ENCODE measurements around the gene KCNC3.
A peak's percentile ranks its signal among the peaks of the same experiment; 100 is the strongest.
"Not testable (repeated sequence)": the region's sequence is repeated elsewhere in the genome, so short reads cannot be mapped to it uniquely, and the experiment has no call there.

KCNC3 gene

DNA sequence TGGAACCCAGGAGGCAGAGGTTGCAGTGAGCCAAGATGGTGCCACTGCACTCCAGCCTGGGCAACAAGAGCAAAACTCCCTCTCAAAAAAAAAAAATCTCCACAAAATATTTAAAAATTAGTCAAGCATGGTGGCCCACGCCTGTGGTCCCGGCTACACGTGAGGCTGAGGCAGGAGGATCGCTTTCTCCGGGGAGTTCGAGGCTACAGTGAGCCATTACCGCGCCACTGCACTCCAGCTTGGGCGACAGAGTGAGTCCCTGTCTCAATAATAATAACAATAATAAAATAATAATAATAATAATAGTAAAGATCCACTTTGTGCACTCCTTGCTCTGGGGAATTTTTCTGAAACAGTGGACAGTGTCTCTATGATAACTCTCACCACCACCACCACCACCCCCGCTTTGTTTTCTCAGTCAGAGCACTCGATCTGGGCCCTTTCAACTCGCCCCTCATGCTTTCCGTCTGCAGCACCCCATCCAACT lies 27.6 kb upstream of the KCNC3 start:
- no peak for DNase-seq (ENCODE audit: low read depth in 2 of 2, low spot score in 1 of 2)

DNA sequence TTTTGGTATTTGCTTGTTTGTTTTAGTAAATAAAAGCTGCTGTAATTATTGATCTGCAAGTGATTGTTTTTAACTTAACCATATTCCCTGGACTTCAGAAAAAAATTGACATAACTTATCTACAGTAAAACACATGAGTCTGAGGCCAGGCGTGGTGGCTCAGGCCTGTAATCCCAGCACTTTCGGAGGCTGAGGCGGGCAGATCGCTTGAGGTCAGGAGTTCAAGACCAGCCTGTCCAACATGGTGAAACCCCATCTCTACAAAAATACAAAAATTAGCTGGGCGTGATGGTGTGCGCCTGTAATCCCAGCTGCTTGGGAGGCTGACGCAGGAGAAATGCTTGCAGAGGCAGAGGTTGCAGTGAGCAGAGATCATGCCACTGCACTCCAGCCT lies 24.3 kb upstream of the KCNC3 start:
- DNase-seq (ENCODE audit: low read depth in 2 of 2, low spot score in 1 of 2): not testable (repeated sequence)

GRCh38 chr19:50352242-50352641 lies 23.1 kb upstream of the KCNC3 start:
- no peak for DNase-seq (ENCODE audit: low read depth in 2 of 2, low spot score in 1 of 2)

GRCh38 chr19:50349277-50350057 lies 20.3 kb upstream of the KCNC3 start:
- DNase-seq (ENCODE audit: low read depth in 2 of 2, low spot score in 1 of 2): no peak

DNA sequence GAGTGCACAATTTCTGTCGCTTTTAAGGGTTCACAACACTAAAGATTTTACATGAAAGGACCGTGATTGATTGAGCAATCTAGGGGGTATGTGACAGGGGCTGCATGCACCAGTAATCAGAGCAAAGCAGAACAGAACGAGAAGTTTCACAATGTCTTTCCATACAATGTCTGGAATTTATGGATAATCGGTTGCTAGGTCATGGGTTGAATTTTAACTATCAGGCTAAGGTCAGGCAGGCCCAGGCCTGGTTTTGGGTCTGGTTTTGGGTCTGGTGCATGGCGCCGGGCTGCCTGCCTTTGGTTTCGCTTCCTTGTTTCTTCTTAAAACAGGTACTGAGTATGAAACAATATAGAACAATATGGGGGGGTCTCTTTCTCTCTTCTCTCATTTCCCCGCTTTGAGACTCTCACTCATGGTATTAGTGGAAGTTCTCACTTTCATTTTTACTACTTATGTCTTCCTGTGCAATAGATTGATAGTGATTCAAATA lies 18.0 kb upstream of the KCNC3 start:
- DNase-seq (ENCODE audit: low read depth in 2 of 2, low spot score in 1 of 2): not testable (repeated sequence)

GRCh38 chr19:50344661-50345318 lies 15.6 kb upstream of the KCNC3 start:
- DNase-seq (ENCODE audit: low read depth in 2 of 2, low spot score in 1 of 2): no peak

DNA sequence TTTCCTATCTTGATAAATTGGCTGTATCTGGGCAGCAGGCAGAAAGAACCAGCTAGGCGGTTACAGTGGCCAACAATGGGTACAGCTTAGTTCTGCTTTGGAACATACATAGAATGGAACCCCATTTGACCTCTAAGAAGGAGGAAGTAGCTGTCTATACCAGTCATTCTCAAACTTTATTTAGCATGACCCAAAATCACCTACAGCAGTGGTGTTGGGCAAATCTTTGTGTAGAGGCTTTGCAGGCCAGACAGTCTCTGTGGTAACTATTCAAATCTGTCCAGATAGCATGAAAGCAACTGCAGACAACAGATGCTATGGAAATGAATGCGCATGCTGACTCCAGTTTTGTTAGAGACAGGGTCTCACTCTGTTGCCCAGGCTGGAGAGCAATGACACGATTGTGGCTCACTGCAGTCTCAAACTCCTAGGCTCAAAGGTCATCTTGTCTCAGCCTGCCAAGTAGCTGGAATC lies 12.0 kb upstream of the KCNC3 start:
- DNase-seq (ENCODE audit: low read depth in 2 of 2, low spot score in 1 of 2): no peak

DNA sequence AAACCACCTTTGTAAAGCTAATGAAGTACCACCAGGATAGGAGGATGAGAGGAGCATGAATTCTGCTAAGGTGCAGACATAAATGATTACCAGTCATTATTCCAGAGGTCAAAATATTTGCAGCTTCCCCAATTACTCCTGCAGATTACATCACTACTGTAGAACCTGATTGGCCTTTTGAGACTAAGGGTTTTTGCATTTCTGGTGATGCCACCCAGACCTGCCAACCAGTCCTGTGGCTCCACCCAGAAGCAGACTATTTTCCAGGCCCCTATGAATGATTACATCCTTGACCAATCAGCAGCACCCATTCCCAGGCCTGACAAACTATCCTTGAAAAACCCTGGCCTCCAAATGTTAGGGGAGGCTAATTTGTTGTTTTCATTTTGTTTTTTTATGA lies 11.2 kb upstream of the KCNC3 start:
- DNase-seq (ENCODE audit: low read depth in 2 of 2, low spot score in 1 of 2): no peak

DNA sequence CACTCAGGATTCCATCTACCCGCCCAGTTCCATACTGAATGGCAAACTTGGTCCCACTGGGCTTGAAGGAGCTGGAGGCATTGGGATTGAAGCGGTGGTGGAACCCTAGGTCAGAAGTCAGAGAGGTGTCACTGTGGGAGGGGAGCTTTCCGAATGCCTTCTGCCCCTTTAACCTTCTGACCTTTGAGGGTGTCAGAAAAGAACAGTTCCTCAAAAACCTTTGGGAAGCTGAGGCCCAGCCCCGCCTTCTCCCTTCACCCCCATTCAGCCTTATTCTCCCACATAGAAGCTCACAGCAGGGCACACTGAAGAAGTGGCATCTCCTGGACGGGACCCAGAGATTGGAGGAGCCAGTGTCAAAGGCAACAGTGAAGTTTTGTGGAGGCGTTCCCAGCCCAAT lies 7.9 kb upstream of the KCNC3 start:
- DNase-seq (ENCODE audit: low read depth in 2 of 2, low spot score in 1 of 2): not testable (repeated sequence)

DNA sequence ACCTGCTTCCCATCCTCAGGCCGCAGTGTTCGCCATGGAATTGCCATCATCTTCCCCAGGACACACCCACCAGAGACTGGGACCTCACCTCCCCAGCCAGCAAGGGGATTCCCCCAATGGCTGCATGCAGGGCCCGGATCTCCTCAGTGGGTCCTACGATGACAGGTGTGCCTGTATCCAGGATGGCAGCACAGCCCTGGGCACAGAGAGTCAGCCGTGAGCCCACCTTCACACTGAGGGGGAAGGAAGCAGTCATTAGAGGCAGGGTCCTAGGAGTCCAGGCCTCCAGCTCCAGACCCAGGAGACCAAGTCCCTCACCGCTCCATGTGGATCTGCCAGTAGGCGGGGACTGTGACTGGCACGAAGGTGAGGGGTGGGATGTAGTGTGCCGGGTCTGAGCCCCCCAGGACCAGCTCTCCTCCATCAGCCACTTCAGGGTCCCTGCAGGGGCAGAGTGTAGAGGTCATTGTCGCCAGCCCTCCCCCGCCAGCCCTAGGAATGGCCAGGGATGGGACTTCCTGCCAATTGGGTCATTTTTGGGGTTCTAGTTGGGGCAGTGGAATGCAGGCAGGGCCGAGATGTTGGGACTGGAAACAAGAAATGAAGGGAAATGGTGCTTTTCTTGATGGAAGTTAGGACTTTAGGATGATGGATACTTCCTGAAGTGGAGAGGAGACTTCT lies 5.7 kb upstream of the KCNC3 start:
- DNase-seq (ENCODE audit: low read depth in 2 of 2, low spot score in 1 of 2): no peak

GRCh38 chr19:50333737-50334617 lies 4.8 kb upstream of the KCNC3 start:
- DNase-seq (ENCODE audit: low read depth in 2 of 2, low spot score in 1 of 2): peak; percentile 54 to 73

DNA sequence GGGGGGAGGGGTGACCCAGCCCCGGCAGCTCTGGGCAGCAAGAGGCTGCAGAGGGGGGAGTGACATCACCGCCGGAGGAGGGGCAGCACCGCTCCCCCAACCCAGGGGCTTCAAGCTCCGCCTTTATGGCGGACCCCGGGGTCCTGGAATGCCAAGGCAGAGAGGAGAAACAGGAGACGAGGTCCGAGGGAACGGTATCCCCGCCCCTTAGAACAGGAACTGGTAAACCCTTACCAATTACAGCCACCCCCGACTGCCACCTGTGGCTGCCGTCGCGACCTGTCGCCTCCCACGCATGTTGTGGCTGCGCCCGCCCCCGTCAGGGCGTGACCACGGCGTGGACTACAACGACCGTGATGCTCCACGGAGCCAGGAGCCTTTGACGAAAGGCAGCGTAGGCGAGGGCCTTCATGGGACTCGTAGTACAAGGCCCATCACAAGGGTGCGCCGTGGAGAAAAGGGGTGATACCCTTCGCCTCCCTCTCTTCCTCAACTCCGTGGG lies 4.1 kb upstream of the KCNC3 start:
- peak; percentile 47 to 84 for DNase-seq (ENCODE audit: low read depth in 2 of 2, low spot score in 1 of 2)

DNA sequence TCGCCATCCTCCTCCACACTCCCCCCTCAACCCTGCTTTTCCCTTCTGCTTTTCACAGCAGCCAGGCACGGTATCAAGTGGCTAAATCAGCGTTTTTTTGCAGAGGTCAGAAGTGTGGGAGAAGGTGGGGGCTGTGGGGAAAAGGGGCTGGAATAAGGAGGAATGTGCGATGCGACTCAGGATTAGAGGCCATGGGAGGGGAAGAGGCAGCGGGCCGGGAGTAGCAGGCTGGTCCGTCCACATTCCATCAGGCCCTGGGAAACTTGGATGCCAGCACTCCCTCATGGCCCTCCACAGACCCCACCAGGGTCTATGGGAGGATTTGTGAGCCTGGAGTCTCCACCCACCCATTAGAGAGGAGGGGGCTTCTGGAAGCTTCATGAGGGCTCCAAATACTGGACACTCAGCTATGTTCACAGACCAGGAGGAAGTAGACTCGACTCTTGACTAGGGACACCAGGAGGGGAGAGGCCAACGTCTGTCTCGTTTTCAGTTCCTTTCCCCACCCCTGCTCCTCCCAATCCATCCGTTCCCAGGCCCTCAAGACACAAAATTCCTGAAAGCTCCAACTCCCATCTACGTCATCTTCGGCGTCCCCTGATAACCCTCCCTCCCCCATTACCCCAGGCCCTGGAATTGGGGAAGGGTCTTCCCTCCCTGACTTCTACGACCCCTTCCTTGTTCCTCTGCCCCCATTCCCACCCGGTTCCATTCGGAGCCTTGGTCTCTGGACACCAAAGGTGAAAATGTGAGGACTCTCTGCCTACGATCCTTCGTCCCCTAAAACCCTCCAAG lies 3.3 kb upstream of the KCNC3 start:
- no peak for DNase-seq (ENCODE audit: low read depth in 2 of 2, low spot score in 1 of 2)

DNA sequence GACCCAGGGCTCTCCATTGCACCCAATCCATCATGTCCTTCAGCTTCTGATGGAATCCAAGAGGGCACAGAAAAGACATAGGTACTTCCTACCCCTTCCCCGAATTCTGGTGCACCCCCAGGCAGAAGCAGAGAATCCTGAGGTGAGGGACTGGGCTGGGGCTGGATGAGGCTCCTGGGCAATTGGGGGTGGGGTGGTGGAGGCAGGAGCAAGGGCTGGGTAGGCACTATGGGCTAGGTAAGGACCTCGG lies 2.7 kb upstream of the KCNC3 start:
- DNase-seq (ENCODE audit: low read depth in 2 of 2, low spot score in 1 of 2): no peak

DNA sequence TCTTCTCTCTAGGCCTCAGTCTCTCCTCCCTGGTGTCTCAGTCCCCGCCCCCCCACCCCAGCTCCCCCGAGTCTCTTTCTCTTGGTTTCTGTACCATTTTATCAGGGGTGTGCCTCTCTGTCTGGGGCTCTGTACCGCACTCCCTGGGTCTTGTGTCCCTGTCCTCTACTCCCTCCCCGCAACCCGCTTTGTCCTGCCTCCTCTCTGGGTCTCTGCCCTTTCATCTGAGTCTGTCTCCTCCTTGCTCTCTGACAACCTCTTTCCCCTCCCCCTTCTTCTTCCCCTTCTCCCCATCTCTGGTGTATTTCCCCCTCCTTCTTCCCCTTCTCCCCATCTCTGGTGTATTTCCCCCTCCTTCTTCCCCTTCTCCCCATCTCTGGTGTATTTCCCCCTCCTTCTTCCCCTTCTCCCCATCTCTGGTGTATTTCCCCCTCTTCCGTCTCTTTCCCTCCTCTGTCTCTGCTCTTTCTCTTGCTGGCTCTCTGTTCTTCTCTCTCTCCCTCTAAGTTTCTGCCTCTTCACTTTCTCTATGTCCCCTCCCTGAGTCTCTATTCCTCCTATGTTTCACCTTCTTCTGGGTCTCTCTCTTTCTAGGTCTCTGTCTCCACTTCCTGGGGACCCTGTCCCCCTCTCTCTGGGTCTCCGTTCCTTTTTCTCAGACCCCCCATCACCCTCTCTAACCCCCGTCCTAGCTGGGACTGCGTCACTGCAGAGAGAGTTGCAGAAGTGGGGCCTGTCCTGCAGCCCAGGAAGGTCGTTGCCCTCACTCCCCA lies 2.2 kb upstream of the KCNC3 start:
- DNase-seq (ENCODE audit: low read depth in 2 of 2, low spot score in 1 of 2): no peak

DNA sequence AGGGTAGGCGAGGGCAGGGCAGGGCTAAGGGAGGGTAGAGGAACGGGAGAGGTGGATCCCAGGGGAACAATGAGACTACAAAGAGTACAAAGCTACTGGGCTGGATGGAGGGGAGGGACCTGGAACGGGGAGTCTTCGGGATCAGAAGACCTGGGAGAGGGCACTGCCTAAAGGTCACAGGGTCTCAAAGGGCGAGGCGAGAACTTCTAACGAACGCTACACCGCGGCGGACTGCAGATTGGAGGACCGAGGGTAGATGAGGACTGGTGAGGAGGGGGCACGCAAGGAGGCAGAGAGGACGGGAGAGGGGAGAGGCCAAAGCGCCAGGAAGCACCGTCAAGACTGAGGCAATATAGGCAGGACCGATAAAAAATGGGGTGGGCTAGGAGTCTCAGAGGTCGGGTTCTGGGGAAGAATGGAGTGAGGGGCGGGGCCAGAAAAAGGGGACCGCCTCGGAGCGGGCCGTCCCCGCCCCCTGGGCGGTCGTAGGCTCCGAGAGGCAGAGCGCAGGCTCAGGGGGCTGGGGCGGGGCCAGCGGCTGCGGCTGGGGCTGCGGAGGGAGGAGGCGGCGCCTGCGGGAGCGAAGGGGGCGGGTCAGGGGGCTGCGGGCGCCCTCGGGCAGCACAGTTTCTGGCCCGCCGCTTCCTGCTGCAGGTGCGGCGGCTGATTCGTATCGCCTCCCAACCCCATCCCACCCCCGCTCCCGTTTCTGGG lies 1.3 kb upstream of the KCNC3 start:
- peak in 1 of 2 donors; percentile 71 for DNase-seq (ENCODE audit: low read depth in 2 of 2, low spot score in 1 of 2)

- DNase-seq (ENCODE audit: low read depth in 2 of 2, low spot score in 1 of 2): not testable (repeated sequence)
These were observed 733 bp upstream of the KCNC3 start for GRCh38 chr19:50329926-50330294.

DNA sequence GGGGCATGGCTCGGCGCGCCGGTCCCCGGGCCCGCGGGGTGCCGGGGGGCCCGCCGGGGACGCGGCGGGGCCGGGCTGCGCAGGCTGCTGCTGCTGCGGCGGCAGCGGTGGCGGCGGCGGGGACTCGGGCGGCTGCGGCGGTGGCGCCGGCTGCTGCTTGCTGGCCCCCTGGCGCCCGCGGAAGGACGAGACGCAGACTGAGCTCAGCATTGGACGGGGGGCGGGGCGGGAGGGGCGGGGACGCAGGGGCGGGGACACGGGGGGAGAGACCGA lies 368 bp downstream of the KCNC3 start:
- no peak for DNase-seq (ENCODE audit: low read depth in 2 of 2, low spot score in 1 of 2)

Measured in stimulated activated CD8-positive, alpha-beta memory T cell treated with anti-CD3 and anti-CD28 coated beads, Interleukin-4, amount 100 ng/mL, for 1 hour (primary cell).